Measurements from ENCODE around the gene CPEB2. TPM values are rescaled to one million over a fixed set of nuclear protein-coding genes. Genes with fewer than 3 reads are reported as not detected.

CPEB2 gene
- total RNA-seq = 9.0 and 11.3 TPM in 2 replicates

DNA sequence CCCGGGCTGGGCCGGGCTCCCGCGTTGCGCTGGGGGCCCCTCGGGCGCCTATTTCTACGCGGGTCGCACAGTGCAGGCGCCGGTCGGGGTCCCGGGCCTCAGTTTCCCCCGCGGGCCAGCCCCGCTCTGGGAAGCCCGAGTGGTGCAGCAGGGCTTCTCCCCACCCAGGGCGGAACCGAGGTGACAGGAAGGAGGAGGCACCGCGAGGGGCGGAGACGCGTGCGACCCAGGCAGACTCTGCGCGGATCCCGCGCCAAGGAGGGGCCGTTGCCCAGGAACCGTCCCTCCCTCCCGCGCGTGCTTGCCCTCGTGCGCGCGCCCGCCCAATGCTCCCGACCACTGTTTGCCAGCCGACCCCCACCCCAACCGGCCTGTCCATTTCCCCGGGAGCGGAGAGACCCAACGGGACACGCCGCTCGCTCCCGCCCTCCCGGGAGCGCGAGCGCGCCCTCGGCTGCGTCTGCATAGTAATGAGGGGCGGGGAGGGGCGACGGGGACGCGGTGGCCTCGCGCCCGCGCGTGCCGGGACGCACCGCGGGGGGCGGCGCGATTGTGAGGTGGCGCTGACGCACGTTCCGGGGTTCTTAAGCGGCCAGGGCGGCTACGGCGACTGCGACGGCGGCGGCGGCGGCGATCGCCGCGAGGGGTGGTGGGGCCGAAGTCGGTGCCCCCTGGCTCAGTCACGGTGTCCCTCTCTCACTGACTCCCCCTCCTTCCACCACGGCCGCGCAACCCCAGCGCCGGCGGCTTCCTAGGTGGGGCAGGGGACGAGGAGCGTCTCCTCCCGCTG lies at the start of gene CPEB2:
TSS of gene CPEB2 (plus strand) at position 613 of the 790 bp plus-strand sequence. CDS start 193 bp downstream, outside the sequence.
- TF ChIP-seq, protein P1, sequence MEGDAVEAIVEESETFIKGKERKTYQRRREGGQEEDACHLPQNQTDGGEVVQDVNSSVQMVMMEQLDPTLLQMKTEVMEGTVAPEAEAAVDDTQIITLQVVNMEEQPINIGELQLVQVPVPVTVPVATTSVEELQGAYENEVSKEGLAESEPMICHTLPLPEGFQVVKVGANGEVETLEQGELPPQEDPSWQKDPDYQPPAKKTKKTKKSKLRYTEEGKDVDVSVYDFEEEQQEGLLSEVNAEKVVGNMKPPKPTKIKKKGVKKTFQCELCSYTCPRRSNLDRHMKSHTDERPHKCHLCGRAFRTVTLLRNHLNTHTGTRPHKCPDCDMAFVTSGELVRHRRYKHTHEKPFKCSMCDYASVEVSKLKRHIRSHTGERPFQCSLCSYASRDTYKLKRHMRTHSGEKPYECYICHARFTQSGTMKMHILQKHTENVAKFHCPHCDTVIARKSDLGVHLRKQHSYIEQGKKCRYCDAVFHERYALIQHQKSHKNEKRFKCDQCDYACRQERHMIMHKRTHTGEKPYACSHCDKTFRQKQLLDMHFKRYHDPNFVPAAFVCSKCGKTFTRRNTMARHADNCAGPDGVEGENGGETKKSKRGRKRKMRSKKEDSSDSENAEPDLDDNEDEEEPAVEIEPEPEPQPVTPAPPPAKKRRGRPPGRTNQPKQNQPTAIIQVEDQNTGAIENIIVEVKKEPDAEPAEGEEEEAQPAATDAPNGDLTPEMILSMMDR (IDR thresholded peaks at IDR 0.05; ENCODE audit: insufficient read depth, low read length, severe bottlenecking) = no peak
- no peak for FAIRE-seq
- Histone ChIP-seq H3K36me3 (ENCODE audit: control insufficient read depth, insufficient read depth, low read length) (no peaks in the 10 kb centered on the region), H3K27me3 (ENCODE audit: control insufficient read depth, insufficient read depth, low read length) (no peaks in the 10 kb centered on the region), H3K4me3 (ENCODE audit: low read depth, low read length) (peak within 1 kb of the TSS; percentile 94)
- DNase-seq (ENCODE audit: low read depth) = peak; percentile 76

DNA sequence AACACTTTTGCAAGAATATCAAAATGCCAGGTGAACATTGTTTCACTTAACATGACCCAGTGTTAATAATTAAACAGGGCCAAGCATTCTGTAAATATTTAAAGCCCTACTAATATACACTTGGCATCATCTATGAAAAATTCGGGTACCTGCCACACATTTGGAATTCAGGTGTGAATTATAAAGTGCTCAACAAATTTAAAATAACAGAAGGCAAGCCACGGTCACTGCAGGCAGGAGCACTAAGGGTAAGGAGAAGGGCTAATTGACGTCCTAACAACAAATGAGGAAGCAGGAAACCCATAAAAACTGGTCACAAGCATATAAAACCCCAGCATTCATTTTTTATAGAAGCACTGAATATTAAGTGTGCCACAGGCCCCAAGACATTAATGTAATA lies 43.8 kb upstream of the CPEB2 start:
- TF ChIP-seq, protein P1 (IDR thresholded peaks at IDR 0.05; ENCODE audit: insufficient read depth, low read length, severe bottlenecking) = no peak
- H3K36me3 ChIP-seq (ENCODE audit: control insufficient read depth, insufficient read depth, low read length) = no peaks in the 10 kb centered on the region
- no peaks in the 10 kb centered on the region for H3K27me3 ChIP-seq (ENCODE audit: control insufficient read depth, insufficient read depth, low read length)
- no peak for DNase-seq (ENCODE audit: low read depth)
- H3K4me3 ChIP-seq (ENCODE audit: low read depth, low read length) = no peak overlapping the region
- no peak for FAIRE-seq

DNA sequence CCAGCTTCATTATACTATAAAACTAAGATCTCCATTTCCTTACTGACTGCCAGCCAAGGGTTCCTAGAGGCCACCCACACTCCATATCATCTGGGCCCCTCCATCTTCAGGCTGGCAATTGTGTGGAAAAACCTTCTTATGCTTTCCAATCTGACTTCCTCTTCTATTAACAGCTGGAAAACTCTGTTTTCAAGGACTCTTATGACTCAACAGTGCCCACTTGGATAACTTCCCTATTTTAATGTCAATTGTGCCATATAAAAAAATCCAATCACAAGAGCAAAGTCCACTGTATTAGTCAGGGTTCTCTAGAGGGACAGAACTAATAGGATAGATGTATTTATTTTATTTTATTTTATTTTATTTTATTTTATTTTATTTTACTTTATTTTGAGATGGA lies 41.0 kb upstream of the CPEB2 start:
- FAIRE-seq = no peak
- H3K27me3 ChIP-seq (ENCODE audit: control insufficient read depth, insufficient read depth, low read length) = no peaks in the 10 kb centered on the region
- TF ChIP-seq, protein P1 (IDR thresholded peaks at IDR 0.05; ENCODE audit: insufficient read depth, low read length, severe bottlenecking) = no peak
- no peaks in the 10 kb centered on the region for H3K36me3 ChIP-seq (ENCODE audit: control insufficient read depth, insufficient read depth, low read length)
- H3K4me3 ChIP-seq (ENCODE audit: low read depth, low read length) = no peak overlapping the region
- DNase-seq (ENCODE audit: low read depth) = no peak

DNA sequence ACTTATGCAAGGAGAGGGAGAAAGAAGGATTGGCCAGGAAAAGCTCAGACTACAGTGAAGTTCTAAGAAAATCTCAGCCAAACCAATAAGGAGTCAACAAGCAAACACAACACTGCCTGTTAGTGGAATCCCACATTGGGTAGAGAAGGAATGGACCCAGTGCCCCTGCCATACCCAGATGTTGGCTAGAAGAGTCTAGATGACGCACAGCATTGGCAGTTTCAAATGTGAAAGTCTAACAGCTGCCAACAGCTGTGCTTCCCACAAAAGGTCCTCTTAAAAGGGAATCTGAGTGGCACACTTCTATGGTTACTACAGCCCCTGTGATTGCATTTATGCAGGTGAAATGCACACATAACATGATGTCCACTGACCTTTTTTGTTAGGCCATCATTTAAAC lies 37.2 kb upstream of the CPEB2 start:
- Histone ChIP-seq H3K4me3 (ENCODE audit: low read depth, low read length) (no peak overlapping the region), H3K27me3 (ENCODE audit: control insufficient read depth, insufficient read depth, low read length) (no peaks in the 10 kb centered on the region), H3K36me3 (ENCODE audit: control insufficient read depth, insufficient read depth, low read length) (no peaks in the 10 kb centered on the region)
- DNase-seq (ENCODE audit: low read depth) (no peak), FAIRE-seq (no peak)
- TF ChIP-seq, protein P1 (IDR thresholded peaks at IDR 0.05; ENCODE audit: insufficient read depth, low read length, severe bottlenecking) = no peak

DNA sequence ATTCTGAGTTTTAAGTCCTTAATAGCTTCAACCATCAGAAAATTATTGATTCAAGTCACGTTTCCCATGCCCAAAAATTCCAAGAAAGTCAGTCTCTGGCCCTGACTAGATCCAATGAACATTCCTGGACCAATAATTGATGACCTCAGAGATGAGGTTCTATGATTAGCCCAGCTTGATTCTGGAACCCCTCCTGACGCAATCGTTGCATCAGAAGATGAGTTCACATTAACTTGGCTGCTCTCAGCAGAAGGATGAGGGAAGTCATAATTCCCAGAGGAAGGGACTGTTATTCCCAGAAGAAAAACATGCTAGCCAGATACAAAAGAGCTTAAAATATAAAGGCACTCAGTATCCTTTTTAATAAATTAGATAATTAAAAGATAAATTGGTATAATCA lies 34.3 kb upstream of the CPEB2 start:
- DNase-seq (ENCODE audit: low read depth) (no peak), FAIRE-seq (no peak)
- Histone ChIP-seq H3K27me3 (ENCODE audit: control insufficient read depth, insufficient read depth, low read length) (no peaks in the 10 kb centered on the region), H3K4me3 (ENCODE audit: low read depth, low read length) (no peak overlapping the region), H3K36me3 (ENCODE audit: control insufficient read depth, insufficient read depth, low read length) (no peaks in the 10 kb centered on the region)
- TF ChIP-seq, protein P1 (IDR thresholded peaks at IDR 0.05; ENCODE audit: insufficient read depth, low read length, severe bottlenecking) = no peak

DNA sequence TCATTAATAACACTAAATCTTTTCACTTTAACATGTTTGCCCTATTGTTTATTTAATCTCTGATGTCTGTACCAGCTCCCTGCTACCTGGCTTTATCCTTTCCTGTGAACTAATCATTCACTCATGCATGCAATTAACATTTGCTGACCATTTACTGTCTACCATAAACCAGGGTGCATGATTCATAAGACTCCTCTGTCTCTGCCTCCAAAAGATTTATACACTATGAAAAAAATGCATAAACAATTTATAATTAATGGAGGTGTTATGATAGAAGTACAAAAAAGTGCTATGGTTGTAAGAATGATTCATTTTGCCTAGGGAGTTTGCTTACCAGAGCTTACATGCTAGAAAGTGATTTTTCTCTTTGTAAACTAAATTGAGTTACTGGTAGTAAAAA lies 24.5 kb upstream of the CPEB2 start:
- DNase-seq (ENCODE audit: low read depth) = peak; percentile 20
- no peaks in the 10 kb centered on the region for H3K27me3 ChIP-seq (ENCODE audit: control insufficient read depth, insufficient read depth, low read length)
- no peak for FAIRE-seq
- TF ChIP-seq, protein P1 (IDR thresholded peaks at IDR 0.05; ENCODE audit: insufficient read depth, low read length, severe bottlenecking) = no peak
- no peaks in the 10 kb centered on the region for H3K36me3 ChIP-seq (ENCODE audit: control insufficient read depth, insufficient read depth, low read length)
- no peak overlapping the region for H3K4me3 ChIP-seq (ENCODE audit: low read depth, low read length)
